Measurements from ENCODE around the gene IFNA16. TPM values are rescaled to one million over a fixed set of nuclear protein-coding genes. Genes with fewer than 3 reads are reported as not detected.
"Not testable (repeated sequence)": the region's sequence is repeated elsewhere in the genome, so short reads cannot be mapped to it uniquely, and the experiment has no call there.

The IFNA16 gene
- not detected for total RNA-seq

- H3K4me3 ChIP-seq (ENCODE audit: low read depth, poor library complexity, severe bottlenecking); intact Hi-C loops (cut with DNase I; ENCODE audit: low total_unique reads); DNase-seq (ENCODE audit: low spot score in 2 of 2): not testable (repeated sequence)
- WGBS, 2 donors: 85 to 93% methylated on average over 1 of the region's 1 CpG
Measured at GRCh38 chr9:21217211-21217610, at the start of gene IFNA16. TSS of gene IFNA16 (minus strand) at chr9:21217311. CDS start at chr9:21217305, 6 bp downstream.

GRCh38 chr9:21265421-21266189 lies 48.5 kb upstream of the IFNA16 start:
- intact Hi-C loops (cut with DNase I; ENCODE audit: low total_unique reads): no loop called here
- TF ChIP-seq POLR2A (IDR thresholded peaks at IDR 0.05) (no peak), CTCF (IDR thresholded peaks at IDR 0.05) (no peak)
- WGBS, 2 donors: 6 to 8% methylated on average over 1 of the region's 1 CpG
- no peak overlapping the region for H3K4me3 ChIP-seq (ENCODE audit: low read depth, poor library complexity, severe bottlenecking)
- no peak for DNase-seq (ENCODE audit: low spot score in 2 of 2)

GRCh38 chr9:21255538-21256212 lies 38.6 kb upstream of the IFNA16 start:
- intact Hi-C loops (cut with DNase I; ENCODE audit: low total_unique reads): no loop called here
- no peak for DNase-seq (ENCODE audit: low spot score in 2 of 2)
- H3K4me3 ChIP-seq (ENCODE audit: low read depth, poor library complexity, severe bottlenecking): no peak overlapping the region
- TF ChIP-seq CTCF (IDR thresholded peaks at IDR 0.05) (no peak), POLR2A (IDR thresholded peaks at IDR 0.05) (no peak)
- 69 to 94% methylated on average over 5 of the region's 5 CpGs for WGBS, 2 donors

GRCh38 chr9:21252721-21253547 lies 35.8 kb upstream of the IFNA16 start:
- H3K4me3 ChIP-seq (ENCODE audit: low read depth, poor library complexity, severe bottlenecking): no peak overlapping the region
- intact Hi-C loops (cut with DNase I; ENCODE audit: low total_unique reads): no loop called here
- TF ChIP-seq CTCF (IDR thresholded peaks at IDR 0.05): no peak
- no peak for TF ChIP-seq POLR2A (IDR thresholded peaks at IDR 0.05)
- WGBS, 2 donors: 0 to 1% methylated on average over 3 of the region's 3 CpGs
- peak; percentile 25 to 86 for DNase-seq (ENCODE audit: low spot score in 2 of 2)

- no peak for DNase-seq (ENCODE audit: low spot score in 2 of 2)
- intact Hi-C loops (cut with DNase I; ENCODE audit: low total_unique reads): no loop called here
Measured at GRCh38 chr9:21251638-21252037, 34.5 kb upstream of the IFNA16 start.

More at GRCh38 chr9:21251638-21252037, 34.5 kb upstream of the IFNA16 start:
- no peak for TF ChIP-seq POLR2A (IDR thresholded peaks at IDR 0.05)
- TF ChIP-seq CTCF (IDR thresholded peaks at IDR 0.05): no peak
- WGBS, 2 donors: 54 to 73% methylated on average over 4 of the region's 4 CpGs
- H3K4me3 ChIP-seq (ENCODE audit: low read depth, poor library complexity, severe bottlenecking): no peak overlapping the region
